Measurements from ENCODE around the gene CNBP.
A peak's percentile ranks its signal among the peaks of the same experiment; 100 is the strongest.
"Not testable (repeated sequence)": the region's sequence is repeated elsewhere in the genome, so short reads cannot be mapped to it uniquely, and the experiment has no call there.

Gene CNBP

GRCh38 chr3:129184784-129185542, 1.3 kb upstream of the CNBP start:
- DNase-seq, result not testable (repeated sequence)

GRCh38 chr3:129184396-129184657, 631 bp upstream of the CNBP start:
- DNase-seq, result peak; percentile 12

DNA sequence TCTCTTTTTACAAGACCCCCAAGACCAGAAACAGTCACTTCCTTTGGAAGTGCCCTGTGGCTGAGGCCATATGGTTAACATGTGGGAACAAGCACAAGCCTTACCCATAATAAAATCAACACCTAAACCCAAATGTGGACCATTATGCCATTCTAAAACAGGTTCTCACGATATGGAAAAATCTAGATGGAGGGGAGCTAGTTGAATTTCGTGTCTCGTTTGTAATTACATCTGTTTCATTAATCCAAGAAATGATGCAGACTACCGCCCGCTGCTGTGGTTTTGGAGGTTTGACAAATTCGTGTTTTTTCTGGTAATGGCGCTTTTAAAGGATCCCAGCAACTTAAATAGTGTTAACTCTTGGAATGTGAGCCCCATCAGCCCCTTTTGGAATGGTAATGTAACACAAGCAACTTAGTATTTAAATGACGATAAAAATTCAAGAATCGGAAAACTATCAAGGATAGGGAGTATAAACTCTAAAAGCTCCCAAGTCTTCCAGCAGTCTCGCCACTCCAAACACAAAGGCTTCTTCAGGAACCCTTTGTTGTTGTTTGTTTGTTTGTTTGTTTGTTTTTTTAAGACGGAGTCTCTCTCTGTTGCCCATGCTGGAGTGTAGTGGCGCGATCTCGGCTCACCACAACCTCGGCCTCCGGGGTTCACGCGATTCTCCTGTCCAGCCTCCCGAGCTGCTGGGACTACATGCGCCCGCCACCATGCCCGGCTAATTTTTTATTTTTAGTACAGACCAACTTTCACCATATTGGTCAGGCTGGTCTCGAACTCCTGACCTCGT, 1.1 kb downstream of the CNBP start:
- DNase-seq, result no peak

DNA sequence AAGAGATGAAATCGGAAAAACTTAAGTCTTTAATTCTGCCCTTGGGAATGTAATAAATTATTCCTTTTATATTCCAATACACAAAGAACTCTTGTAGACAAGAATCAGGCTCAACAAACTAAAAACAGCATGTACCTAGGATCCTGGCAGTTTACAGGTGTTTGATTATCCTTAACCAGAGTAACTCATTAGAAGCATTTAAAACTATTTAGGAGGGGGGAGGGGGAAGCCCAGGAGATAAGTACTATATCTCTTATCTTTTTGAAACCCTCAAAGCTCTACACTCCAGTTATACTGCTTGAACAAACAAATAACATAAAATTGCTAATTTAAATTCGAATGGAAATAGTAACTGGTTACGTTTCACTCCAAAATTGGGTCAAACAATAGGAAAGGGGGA, 1.9 kb downstream of the CNBP start:
- DNase-seq, result no peak

DNA sequence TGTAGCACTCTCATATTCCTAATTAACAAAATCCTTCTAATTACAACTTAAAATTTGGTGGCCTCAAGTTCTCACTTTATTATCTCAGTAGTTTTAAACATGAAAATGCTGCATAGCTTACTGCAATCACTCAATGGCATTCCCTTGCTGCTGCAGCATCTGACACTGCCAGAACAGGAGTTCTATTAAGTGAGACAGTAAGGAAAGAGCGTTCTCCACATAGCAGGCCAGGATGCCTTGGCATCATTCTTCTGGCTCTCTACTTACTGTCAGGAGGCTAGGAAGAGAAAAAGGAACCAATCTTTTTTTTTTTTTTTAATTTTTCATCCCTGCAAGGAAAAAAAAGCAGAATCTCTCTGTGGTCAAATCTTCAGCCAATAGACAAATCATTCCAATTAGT, 3.2 kb downstream of the CNBP start:
- no peak for DNase-seq

- no peak for DNase-seq
These were observed 7.6 kb downstream of the CNBP start for GRCh38 chr3:129176051-129176450.

DNA sequence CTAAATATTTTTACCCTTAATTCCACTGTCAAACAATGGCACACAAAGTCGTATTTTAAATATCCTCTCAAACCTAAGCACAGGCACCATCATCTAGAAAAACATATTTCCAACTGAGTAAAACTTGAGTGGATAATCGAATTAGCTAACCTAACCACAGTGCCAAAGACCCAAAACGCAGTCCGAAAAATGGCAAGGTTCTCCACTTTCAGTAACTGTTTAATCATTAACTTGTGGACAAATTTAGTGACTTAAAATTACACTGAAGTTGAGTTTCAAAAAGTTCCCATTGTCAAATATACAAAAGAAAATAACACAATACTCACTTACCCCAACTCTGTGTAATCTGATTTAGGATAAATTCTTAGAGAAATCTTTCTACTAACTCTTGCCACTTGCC, 10.0 kb downstream of the CNBP start:
- no peak for DNase-seq

- no peak for DNase-seq
These were observed 10.5 kb downstream of the CNBP start for GRCh38 chr3:129173206-129173605.

DNA sequence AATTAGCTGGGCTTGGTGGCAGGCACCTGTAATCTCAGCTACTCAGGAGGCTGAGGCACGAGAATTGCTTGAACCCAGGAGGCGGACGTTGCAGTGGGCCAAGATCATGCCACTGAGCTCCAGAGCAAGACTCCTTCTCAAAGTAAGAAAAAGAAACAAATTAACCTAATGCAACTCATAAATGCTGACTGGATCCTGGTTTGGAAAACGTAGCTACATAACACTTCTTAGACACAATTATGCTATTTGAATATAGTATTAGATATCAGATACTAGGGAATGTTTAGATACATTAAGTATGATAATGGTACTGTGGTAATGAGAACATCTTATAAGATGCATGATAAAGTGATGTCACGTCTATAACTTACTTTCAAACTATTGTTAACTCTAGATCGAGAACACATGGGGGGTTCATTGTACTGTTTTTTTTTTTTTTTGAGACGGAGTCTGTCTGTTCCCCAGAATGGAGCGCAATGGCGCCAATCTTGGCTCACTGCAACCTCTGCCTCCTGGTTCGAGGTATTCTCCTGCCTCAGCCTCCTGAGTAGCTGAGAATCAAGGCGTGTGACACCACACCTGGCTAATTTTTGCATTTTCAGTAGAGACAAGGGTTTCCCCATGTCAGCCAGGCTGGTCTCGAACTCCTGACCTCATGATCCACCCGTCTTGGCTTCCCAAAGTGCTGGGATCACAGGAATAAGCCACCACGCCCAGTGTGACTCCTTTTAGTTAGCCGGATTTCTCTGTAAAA, 16.9 kb downstream of the CNBP start:
- no peak for DNase-seq

DNA sequence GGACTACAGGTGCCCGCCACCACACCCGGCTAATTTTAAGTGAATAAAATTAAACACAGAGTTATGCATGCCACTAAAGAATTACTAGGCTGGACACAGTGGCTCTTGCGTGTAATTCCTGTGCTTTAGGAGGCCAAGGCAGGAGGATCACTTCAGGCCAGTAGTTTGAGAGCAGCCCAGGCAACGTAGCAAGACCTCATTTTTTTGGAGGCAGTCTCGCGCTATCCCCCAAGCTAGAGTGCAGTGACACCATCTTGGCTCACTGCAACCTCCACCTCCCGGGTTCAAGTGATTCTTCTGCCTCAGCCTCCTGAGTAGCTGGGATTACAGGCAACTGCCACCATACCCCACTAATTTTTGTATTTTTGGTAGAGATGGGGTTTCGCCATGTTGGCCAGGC, 18.1 kb downstream of the CNBP start:
- DNase-seq, result not testable (repeated sequence)

DNA sequence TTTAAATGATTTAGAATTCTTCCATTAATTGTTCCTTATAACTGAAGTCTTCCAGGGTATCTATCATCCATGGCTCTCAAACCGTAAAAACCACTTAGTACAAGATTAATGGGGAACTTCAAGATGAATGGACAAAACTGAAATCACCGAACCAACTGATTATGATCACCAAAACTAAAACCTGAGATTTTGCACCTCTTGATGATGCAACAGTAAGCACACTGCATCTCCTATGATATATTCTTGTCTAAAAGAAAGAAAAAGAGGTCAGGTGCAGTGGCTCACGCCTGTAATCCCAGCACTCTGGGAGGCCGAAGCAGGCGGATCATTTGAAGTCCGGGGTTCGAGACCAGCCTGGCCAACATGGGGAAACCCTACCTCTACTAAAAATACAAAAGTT, 19.2 kb downstream of the CNBP start:
- DNase-seq, result no peak

DNA sequence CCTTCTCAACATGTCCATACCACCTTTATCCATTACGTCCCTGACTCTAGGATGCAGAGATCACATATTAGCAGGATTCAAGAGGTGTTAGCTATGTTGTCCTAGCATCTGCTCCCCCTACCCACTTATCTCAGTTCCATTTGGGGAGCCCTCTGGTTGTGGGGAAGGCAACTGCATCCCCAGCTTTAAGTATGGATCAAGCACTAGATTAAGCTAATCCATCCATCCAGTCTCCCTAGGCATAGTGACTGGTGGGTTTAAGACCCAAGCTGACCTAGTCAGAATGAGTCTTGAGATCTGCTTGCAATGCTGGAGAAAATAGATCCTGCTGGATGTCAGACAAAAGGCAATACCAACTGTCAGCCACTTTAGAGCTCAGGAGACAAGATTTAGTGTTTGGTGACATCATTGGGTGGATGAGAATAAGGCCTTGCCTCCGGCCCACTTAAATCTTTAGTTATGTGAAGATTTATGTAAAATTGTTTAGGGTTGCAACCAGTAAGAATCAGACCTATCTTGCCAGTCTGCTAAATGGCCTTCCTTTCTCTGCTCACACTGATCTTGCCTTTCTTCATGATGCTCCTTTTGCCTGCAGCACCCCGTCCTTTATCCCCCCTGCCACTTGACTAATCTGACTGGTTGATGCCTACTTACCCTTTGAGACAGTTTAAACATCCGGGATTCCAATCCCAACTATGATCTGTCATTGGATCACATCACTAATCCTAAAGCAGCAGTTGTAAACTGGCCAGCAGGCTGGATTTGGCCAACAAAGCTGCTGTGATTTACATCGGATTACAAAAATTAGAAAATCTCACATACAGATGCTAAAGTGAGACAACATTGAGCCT, 20.7 kb downstream of the CNBP start:
- no peak for DNase-seq

DNA sequence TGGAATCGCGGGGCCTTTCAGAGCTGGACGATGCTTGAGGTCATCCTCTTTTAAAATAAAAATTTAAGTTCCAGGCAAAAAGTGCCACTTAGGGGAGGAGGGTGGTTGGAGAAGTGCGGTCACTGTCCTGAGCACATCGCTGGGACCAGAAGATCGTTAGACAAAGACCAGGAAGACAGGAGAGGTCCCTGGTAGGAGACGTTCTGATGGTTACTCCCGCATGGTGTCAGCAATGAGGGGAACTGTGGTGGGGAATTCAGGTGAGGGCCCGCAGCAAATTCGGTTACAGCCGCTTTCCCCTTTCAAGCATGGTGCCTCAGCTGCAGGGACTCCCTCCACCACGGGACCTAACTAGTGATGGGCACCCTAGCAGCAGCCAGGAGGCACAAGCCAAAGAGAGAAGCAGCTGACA, 21.8 kb downstream of the CNBP start:
- no peak for DNase-seq

DNA sequence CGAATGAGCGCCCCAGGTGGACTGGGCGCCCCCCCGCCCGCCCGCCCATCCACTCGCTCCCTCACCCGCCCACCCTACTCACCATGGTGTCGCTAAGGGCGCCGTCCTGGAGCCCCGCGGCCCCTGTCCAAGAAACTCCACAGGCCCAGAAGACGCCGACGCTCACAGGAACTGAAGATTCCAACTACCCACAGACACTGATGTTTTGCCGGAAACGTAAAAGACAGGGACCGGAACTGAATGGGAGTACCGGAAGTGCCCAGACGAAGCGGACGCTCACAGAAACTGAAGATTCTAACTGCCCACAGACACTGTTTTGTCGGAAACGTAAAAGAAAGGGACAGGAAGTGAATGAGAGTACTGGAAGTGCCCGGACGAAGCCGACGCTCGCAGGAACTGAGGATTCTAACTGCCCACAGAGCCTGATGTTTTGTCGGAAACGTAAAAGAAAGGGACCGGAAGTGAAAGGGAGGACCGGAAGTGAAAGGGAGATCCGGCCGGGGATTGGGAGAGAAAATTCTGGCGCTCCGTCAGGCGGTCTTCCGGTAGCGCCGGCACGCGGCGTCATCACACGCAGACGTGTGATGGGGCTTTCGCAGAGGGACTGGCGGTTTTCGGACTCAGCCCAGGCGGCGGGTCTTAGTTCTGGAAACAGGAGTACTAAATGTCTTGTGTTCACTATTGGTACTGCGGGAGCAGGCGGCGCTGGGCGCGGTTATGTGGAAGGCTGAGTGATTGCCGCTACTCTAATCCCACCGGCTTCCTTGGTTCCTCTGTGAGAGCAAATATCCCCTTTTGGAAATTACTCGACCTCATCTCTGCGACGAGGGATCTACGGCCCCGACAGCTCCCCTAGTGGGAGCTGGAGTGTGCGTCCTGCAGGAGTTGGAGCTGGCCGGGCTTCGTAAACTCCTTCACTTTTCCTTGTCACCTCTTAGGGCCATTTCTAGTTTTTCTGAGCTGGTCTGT, 22.5 kb downstream of the CNBP start, which contains the start of gene ISY1:
TSS of gene ISY1 (minus strand) at position 173 of the 969 bp plus-strand sequence. CDS start at position 85, 88 bp downstream.
- peak; percentile 87 for DNase-seq

DNA sequence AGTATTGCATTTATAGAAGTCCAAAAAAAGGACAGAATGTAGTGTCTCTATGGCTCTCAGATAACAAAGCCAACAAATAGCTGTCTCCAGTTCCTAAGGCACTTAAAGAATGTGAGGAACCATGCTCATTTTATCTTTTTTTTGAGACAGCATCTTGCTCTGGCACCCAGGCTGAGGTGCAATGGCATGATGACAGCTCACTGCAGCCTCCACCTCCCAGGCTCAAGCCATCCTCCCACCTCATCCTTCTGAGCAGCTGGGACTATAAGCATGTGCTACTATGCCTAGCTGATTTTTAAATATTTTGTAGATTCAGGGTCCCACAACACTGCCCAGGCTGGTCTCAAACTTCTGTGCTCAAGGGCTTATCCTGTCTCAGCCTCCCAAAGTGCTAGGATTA, 38.9 kb downstream of the CNBP start:
- DNase-seq, result no peak

GRCh38 chr3:129141011-129141410, 42.7 kb downstream of the CNBP start:
- DNase-seq, result not testable (repeated sequence)

GRCh38 chr3:129139911-129140310, 43.8 kb downstream of the CNBP start:
- DNase-seq, result no peak

DNA sequence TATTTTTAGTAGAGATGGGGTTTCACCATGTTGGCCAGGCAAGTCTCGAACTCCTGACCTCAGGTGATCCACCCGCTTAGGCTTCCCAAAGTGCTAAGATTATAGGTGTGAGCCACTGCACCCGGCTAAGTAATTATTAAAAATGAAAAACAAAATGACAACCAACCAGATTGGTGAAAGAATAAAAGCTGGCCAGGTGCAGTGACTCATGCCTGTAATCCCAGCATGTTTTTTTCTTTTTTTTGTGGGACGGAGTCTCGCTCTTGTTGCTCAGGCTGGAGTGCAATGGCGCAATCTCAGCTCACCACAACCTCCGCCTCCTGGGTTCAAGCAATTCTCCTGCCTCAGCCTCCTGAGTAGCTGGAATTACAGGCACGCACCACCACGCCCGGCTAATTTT, 47.4 kb downstream of the CNBP start:
- not testable (repeated sequence) for DNase-seq

- no peak for DNase-seq
These were observed 51.4 kb downstream of the CNBP start for GRCh38 chr3:129132097-129132866.

GRCh38 chr3:129131465-129132088, 52.1 kb downstream of the CNBP start:
- no peak for DNase-seq

Data from CD4-positive, alpha-beta T cell treated with Interleukin-6 for 4 hours (primary cell).